SK-N-MC (cell line): ENCODE measurements around the gene CIAO2B.

Source experiments
- EZH2 ChIP-seq: fragments of 200-600 bp; sonication (generic); IDR thresholded peaks from one replicate; pipeline ENCODE4 v1.6.1; 2017; ENCODE audit warnings: antibody characterized with exemption
- FOXP2 ChIP-seq: optimal IDR thresholded peaks from 2 replicates; pipeline ENCODE3; 2011; ENCODE audit warnings: mild to moderate bottlenecking, moderate library complexity; ENCODE audit not compliant: insufficient read depth; ENCODE audit errors: extremely low read length, control extremely low read depth
- POLR2AphosphoS5 ChIP-seq: IDR thresholded peaks from 2 replicates; pipeline ENCODE4 v1.6.1; 2012; ENCODE audit warnings: mild to moderate bottlenecking, low read depth, low read length, borderline replicate concordance

DNA sequence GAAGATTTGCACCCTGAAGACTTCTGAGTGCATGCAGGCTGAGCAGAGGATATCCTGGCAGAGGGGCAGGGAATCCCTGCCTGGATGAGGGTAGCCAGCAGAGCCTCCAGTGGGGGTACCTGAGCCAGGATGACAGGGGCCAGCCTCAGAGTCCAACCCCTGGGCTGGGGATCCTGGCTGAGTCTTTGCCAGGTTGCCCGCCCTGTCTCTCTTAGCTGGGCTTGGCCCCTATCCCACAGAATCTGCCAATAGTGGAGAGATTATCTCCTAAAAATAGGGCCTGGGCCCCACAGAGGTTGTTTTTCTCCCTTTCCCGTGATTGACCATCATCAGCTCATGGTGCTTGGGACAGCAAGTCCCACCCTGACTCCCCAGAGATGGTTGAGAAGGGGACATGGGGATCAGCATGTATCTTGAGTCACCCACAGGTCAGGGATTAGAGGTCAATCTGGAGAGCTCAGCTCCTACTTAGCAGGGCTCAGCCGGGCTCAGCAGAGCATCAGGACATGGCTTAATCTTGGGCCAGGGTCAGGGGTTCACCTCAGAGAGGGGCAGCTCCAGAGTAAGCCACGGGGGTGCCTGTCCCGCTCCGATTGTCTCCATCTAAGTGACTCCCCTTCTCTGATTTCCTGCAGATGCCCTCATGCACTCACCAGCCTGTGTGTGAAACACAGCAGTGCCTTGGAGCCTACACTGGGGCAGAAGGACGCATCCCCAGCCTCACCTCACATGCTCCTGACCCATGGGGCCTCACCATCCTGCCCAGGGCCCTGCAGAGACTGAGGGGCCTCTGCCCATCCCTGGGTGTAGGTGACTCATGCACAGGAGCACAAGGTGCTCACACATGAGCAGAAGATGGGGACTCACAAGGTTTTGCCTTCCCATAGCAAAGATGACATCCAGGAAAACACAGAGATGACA, 27.0 kb downstream of the CIAO2B start:
- TF ChIP-seq POLR2AphosphoS5 (no peak), EZH2 (no peak), FOXP2 (no peak)
